ENCODE measurements around the gene ERCC1. TPM values are rescaled to one million over a fixed set of nuclear protein-coding genes. Genes with fewer than 3 reads are reported as not detected.
A peak's percentile ranks its signal among the peaks of the same experiment; 100 is the strongest.

The ERCC1 gene
- total and polyA plus RNA-seq, 12 donors: 62.9 to 107 (median 86.5) TPM

- peak overlapping the region in 2 of 4 donors; percentile 47 to 65 for H3K4me3 ChIP-seq
- H3K27ac ChIP-seq: no peak overlapping the region
- TF ChIP-seq CTCF (IDR thresholded peaks at IDR 0.05) (no peak), POLR2A (IDR thresholded peaks at IDR 0.05) (no peak)
- H3K4me1 ChIP-seq (replicated peaks in 1 of 2): peaks cover 21 to 30% of the 10 kb centered on the region in 2 donors
- H3K9me3 ChIP-seq (replicated peaks in 1 of 3): no peaks in the 10 kb centered on the region
- 0 to 1% (median 0%) methylated on average over 6 to 10 of the region's 10 CpGs for WGBS, 4 donors
- no peaks in the 10 kb centered on the region for H3K36me3 ChIP-seq (replicated peaks in 1 of 2)
- DNase-seq: no peak
- H3K27me3 ChIP-seq: no peaks in the 10 kb centered on the region
- intact Hi-C loops (cut with DNase I): no loop called here
Observed at GRCh38 chr19:45407091-45407375, 16.7 kb downstream of the ERCC1 start.

- H3K4me1 ChIP-seq (replicated peaks in 1 of 2): peaks cover 21 to 30% of the 10 kb centered on the region in 2 donors
- H3K4me3 ChIP-seq: peak within 1 kb of the TSS; percentile 35 to 84 (median 56)
- peak in 3 of 6 experiments; percentile 12 to 19 (median 16) for TF ChIP-seq CTCF (IDR thresholded peaks at IDR 0.05)
- TF ChIP-seq POLR2A (IDR thresholded peaks at IDR 0.05): peak in 1 of 2 donors; percentile 27
- DNase-seq: peak; percentile 76 to 87 (median 80)
- H3K9me3 ChIP-seq (replicated peaks in 1 of 3): no peaks in the 10 kb centered on the region
- H3K27ac ChIP-seq: peak within 1 kb of the TSS; percentile 78 to 94 (median 92)
- H3K27me3 ChIP-seq: no peaks in the 10 kb centered on the region
- 0 to 1% (median 1%) methylated on average over 37 to 51 of the region's 51 CpGs for WGBS, 4 donors
- H3K36me3 ChIP-seq (replicated peaks in 1 of 2): no peaks in the 10 kb centered on the region
- intact Hi-C loops (cut with DNase I): no loop called here
Observed at GRCh38 chr19:45406226-45407090, 17.3 kb downstream of the ERCC1 start, which contains the start of gene POLR1G. POLR1G (plus strand) TSS chr19:45406644; CDS start chr19:45406697, 53 bp downstream.

- peak overlapping the region; percentile 78 to 94 (median 92) for H3K27ac ChIP-seq
- TF ChIP-seq POLR2A (IDR thresholded peaks at IDR 0.05): peak in 1 of 2 donors; percentile 41
- no peak for TF ChIP-seq CTCF (IDR thresholded peaks at IDR 0.05)
- intact Hi-C loops (cut with DNase I): no loop called here
- H3K4me1 ChIP-seq (replicated peaks in 1 of 2): peaks cover 21 to 30% of the 10 kb centered on the region in 2 donors
- H3K9me3 ChIP-seq (replicated peaks in 1 of 3): no peaks in the 10 kb centered on the region
- DNase-seq: peak; percentile 86 to 95 (median 92)
- WGBS, 4 donors: 0 to 1% (median 0%) methylated on average over 37 to 48 of the region's 48 CpGs
- no peaks in the 10 kb centered on the region for H3K36me3 ChIP-seq (replicated peaks in 1 of 2)
- H3K4me3 ChIP-seq: peak overlapping the region; percentile 5 to 69 (median 56)
- H3K27me3 ChIP-seq: no peaks in the 10 kb centered on the region
Observed at GRCh38 chr19:45405435-45406225, 18.1 kb downstream of the ERCC1 start.

Measured in adrenal gland (tissue), 12 donors.